Measurements from ENCODE around the gene NREP. TPM values are rescaled to one million over a fixed set of nuclear protein-coding genes. Genes with fewer than 3 reads are reported as not detected.

The NREP gene
- total and polyA plus RNA-seq, 4 donors: 3.0 to 82.7 (median 9.8) TPM

- TF ChIP-seq ZBTB33 (IDR thresholded peaks at IDR 0.05) (no peak), ATF3 (IDR thresholded peaks at IDR 0.05) (no peak), FOXA2 (IDR thresholded peaks at IDR 0.05) (no peak), HNF4G (IDR thresholded peaks at IDR 0.05) (no peak), EGR1 (IDR thresholded peaks at IDR 0.05; ENCODE audit: low read depth in 2 of 2) (no peak), JUND (IDR thresholded peaks at IDR 0.05) (no peak)
Observed at GRCh38 chr5:111753884-111754589, 3.0 kb downstream of the NREP start (continued).

- Histone ChIP-seq H3K9ac (ENCODE audit: low read depth in 1 of 2, low read length in 2 of 2) (no peak overlapping the region), H3K27me3 (ENCODE audit: control insufficient read depth in 4 of 4, insufficient read depth in 4 of 4, low read length in 3 of 4) (no peaks in the 10 kb centered on the region), H3K4me1 (ENCODE audit: control insufficient read depth in 4 of 4, insufficient read depth in 4 of 4, low read length in 3 of 4) (peaks cover 0 to 25% (median 16%) of the 10 kb centered on the region in 4 donors), H3K4me3 (ENCODE audit: low read depth in 1 of 3, low read length in 3 of 3) (no peak overlapping the region), H3K36me3 (ENCODE audit: control insufficient read depth in 4 of 4, insufficient read depth in 3 of 4, low read depth in 1 of 4, low read length in 3 of 4) (no peaks in the 10 kb centered on the region), H3K9me3 (ENCODE audit: control insufficient read depth in 4 of 4, low read length in 3 of 4) (no peaks in the 10 kb centered on the region), H3K27ac (ENCODE audit: low read depth in 1 of 2, low read length in 2 of 2) (no peak overlapping the region)
- 97% methylated on average over 2 of the region's 2 CpGs for WGBS
- DNase-seq (ENCODE audit: low spot score): no peak
- no peak for TF ChIP-seq HNF4A (conservative IDR thresholded peaks at IDR 0.05)
- no peak for TF ChIP-seq ATF3 (IDR thresholded peaks at IDR 0.05)
- TF ChIP-seq ZBTB33 (IDR thresholded peaks at IDR 0.05): no peak
- no peak for TF ChIP-seq RAD21 (IDR thresholded peaks at IDR 0.05)
- TF ChIP-seq SP1 (IDR thresholded peaks at IDR 0.05): no peak
- no peak for TF ChIP-seq RXRA (IDR thresholded peaks at IDR 0.05)
Observed at GRCh38 chr5:111752426-111752965, 4.5 kb downstream of the NREP start.

GRCh38 chr5:111749303-111750026 is 7.5 kb downstream of the NREP start:
- Histone ChIP-seq H3K4me1 (ENCODE audit: control insufficient read depth in 4 of 4, insufficient read depth in 4 of 4, low read length in 3 of 4) (peaks cover under 1 to 33% (median 13%) of the 10 kb centered on the region in 4 donors), H3K9ac (ENCODE audit: low read depth in 1 of 2, low read length in 2 of 2) (no peak overlapping the region), H3K4me3 (ENCODE audit: low read depth in 1 of 3, low read length in 3 of 3) (no peak overlapping the region), H3K27ac (ENCODE audit: low read depth in 1 of 2, low read length in 2 of 2) (no peak overlapping the region), H3K27me3 (ENCODE audit: control insufficient read depth in 4 of 4, insufficient read depth in 4 of 4, low read length in 3 of 4) (no peaks in the 10 kb centered on the region), H3K36me3 (ENCODE audit: control insufficient read depth in 4 of 4, insufficient read depth in 3 of 4, low read depth in 1 of 4, low read length in 3 of 4) (no peaks in the 10 kb centered on the region), H3K9me3 (ENCODE audit: control insufficient read depth in 4 of 4, low read length in 3 of 4) (no peaks in the 10 kb centered on the region)
- TF ChIP-seq FOXA2 (IDR thresholded peaks at IDR 0.05) (no peak), FOXA1 (IDR thresholded peaks at IDR 0.05) (no peak), JUND (IDR thresholded peaks at IDR 0.05) (no peak), MAX (IDR thresholded peaks at IDR 0.05) (no peak), ATF3 (IDR thresholded peaks at IDR 0.05) (no peak), RXRA (IDR thresholded peaks at IDR 0.05) (no peak)
- no peak for DNase-seq (ENCODE audit: low spot score)
- 90% methylated on average over 5 of the region's 5 CpGs for WGBS

Data from liver (tissue), 9 donors.